HG02970 (cell line): ENCODE measurements around the gene POLN.
A peak's percentile ranks its signal among the peaks of the same experiment; 100 is the strongest.

ENCODE experiments used
- ATAC-seq: cut with Tn5 transposase; IDR thresholded peaks from one replicate; pipeline ENCODE4 v1.9.1; 2021; ENCODE audit warnings: mild to moderate bottlenecking, moderate library complexity, moderate number of reproducible peaks; ENCODE audit not compliant: unreplicated experiment, low FRiP score

POLN gene

GRCh38 chr4:2241410-2242353, at the start of gene POLN, which contains the start of gene HAUS3:
Gene POLN, minus strand, starts transcription at chr4:2242121. Its CDS starts 12,890 bp downstream, at chr4:2229231.
Gene HAUS3, minus strand, starts transcription at chr4:2242121. Its CDS starts 1,175 bp downstream, at chr4:2240946.
- peak; percentile 92 for ATAC-seq

GRCh38 chr4:2290974-2291704, 49.2 kb upstream of the POLN start:
- no peak for ATAC-seq

GRCh38 chr4:2290488-2290887, 48.6 kb upstream of the POLN start:
- ATAC-seq = no peak

DNA sequence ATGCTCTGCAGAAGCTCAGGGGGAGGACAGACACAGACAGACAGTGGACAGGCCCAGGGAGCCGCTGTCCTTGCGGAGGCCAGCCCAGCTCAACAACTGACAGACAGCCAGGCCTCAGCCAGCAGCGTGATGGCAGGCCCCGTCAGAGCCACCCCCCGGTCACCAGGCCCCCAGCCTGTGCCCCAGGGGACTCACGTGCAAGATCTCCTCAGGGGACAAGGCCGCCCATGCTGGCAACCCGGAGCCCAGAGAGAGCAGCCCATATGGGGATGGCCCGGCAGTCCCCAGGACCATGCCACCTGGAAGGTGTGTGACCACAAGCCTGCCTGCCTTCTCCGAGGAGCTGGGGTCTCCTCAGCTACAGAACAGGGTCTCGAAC, 48.0 kb upstream of the POLN start:
- no peak for ATAC-seq

DNA sequence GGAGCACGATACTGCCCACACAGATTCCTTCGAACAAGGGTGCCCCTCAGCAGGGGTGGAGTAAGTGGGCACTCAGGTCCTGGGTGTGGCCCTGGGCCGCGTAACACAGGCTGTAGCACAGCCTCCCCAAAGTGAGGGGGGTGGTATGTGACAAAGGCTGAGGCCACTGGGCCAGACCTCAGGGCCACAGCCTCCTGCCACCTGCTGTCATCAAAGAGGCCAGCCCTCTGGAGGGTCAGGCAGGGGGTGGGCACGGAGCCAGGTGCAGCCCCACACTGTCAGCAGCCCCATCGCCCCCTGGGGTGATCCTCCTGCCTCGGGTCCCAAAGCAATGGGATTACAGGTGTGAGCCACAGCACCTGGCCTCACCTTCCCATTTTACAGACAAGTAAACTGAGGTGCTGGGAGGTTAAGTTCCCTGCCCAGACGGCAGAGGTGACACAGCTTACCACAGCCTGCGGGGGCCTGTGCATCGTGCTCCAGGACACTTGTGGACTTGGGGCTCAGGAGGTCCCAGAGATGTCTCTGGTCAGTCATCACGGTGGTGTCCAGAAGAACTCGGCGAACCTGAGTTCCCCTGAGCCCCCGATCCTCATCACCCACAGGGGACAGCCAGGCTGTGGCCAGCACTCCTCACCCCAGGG, 47.5 kb upstream of the POLN start:
- no peak for ATAC-seq

DNA sequence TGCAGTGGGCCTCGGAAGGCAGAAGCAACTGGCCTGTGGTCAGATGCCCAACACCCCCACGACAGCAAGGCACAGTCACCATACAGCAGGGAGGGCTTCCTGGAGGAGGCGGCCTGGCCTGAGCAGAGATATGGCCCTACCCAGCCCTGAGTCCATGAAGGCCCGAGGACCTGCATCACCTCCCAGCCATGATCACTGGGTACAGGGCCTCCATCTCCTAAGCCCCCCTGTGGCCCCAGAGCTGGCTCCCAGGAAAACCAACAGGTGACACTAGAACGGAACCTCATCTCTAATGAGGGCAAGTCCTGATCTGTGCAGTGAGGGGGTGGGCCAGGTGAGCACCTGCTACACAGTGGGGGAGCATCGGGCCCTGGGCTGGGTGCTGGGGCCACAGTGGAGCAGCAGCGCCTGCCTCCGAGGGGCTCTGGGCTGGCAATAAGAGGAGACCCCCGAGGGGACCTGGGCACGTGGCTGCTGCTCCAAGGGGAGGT, 46.2 kb upstream of the POLN start:
- no peak for ATAC-seq

GRCh38 chr4:2287594-2287915, 45.6 kb upstream of the POLN start:
- no peak for ATAC-seq

DNA sequence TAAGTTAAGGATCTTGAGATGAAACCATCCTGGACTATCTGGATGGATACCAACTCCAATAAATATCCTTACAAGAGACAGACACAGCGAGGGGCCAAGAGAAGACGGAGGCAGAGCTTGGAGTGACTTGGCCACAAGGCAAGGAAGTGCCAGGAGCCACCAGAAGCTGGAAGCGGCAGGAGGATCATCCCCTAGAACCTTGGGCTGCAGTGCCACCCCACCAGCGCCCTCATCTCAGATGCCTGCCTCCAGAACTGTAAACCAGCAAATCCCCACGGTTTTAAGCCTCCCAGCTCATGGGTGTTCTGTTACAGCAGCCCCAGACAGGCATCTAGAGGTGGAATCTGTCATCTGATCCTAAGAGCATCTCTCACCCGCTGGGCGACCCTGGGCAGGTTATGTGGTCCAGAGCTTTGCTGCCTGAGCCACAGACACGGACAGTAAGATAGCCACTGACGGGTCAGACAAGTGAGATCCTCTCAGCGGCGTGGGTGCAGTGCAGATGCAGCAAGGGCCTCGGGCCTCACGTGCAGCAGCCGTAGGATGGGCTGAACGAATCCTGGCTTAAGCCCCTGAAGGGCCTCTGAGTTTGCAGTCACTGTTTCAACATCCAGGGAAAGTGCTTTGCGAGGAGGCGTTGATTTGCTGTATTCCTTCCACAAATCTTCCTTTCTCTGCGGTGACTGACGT, 45.1 kb upstream of the POLN start:
- ATAC-seq = no peak

DNA sequence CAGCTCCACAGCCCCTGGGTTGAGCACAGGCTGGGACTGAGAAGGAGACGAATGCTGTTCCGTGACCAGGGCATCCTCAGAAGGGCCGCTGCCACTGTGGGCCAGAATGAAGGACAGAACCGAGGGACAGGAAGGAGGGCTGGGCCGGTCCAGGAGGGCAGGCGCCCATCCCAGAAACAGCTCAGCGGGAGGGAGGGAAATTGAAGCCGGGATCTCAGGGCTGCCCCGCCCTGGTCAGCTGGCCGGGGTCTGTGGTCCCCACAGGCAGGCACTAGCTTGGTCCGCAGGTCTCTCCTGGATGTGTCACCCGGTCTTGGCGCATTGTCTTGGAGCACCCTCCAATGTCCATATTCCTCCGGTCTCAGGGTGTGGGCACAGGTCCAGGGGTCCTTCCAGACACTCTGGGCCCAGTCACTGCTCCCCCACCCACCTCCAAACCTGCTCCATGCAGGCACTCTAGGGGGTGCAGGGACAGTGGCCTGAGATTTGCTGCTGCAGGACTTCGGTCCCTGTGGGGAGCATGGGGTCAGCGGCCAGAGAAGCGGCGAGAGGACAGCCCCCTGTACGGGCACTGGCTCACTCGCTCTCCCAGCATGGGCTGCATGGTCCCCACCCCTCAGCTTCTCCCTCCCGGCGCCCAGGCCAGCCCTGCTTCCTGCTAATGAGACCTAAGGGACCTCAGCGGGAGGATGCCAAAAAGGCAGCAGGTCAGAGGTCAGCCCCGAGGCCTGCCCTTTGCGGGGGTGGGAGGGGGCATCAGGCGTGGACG, 43.9 kb upstream of the POLN start:
- ATAC-seq = no peak

DNA sequence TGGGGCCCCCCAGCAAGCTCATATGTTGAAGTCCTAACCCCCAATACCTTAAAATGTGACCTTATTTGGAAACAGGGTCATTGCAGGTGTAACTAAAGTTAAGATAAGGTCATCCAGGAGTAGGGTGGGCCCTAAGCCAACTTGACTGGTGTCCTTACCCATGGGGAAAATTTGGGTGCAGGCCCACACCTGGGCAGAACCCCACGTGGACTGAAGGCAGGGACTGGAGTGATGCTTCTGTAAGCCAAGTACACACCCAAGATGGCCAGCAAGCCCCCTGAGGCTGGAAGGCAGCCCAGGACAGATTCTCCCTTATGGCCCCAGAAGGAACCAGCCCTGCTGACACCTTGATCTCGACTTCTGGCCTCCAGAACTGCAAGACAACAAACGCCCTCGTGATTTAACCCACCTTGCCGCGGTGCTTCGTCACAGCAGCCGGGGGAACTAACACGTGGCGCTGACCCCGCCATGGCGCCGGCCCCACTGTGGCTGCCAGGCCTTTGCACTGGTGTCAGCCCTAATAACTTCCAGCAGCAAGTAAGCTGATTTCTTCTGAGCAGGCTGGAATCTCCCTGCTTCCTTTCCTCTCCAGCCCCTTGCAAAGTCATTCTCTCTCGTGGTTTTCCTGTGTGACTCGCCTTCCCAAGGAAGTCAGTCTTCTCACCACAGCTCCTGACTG, 43.2 kb upstream of the POLN start:
- no peak for ATAC-seq

DNA sequence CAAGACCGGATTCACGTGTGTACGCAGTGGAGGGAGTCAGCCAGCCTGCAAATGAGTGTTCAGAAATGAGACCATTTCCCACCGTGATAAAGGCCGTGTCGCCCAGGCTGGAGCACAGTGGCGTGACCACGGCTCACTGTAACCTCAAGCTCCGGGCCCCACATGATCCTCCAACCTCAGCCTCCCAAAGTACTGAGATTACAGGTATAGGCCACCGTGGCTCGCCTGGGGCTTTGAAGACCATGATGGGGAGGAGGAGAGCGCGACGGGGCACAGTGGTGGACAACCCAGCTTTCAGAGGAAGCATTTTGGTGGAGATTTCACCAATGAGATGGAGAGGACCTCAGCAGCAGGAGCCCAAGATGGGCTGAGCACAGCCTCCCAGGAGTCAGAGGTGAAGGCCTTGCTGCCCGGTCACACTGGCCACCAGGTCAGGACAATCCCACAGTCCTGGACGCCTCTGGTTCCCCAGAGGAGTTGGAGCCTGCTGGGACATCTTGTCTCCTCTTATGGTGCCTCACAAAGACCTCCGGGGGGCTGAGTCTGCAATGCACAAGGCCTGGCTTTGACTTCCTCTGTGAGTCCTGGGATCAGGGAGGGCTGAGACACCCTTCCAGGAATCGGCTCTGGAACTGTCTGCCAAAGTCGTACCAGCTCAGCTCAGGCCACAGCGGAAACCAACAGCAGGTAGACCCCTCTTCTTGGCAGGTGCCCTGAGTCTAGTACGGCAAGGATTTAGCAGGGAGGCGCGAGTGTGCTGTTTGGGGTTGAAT, 42.4 kb upstream of the POLN start:
- ATAC-seq = no peak

- ATAC-seq = no peak
Measured at GRCh38 chr4:2283199-2283711, 41.3 kb upstream of the POLN start.

DNA sequence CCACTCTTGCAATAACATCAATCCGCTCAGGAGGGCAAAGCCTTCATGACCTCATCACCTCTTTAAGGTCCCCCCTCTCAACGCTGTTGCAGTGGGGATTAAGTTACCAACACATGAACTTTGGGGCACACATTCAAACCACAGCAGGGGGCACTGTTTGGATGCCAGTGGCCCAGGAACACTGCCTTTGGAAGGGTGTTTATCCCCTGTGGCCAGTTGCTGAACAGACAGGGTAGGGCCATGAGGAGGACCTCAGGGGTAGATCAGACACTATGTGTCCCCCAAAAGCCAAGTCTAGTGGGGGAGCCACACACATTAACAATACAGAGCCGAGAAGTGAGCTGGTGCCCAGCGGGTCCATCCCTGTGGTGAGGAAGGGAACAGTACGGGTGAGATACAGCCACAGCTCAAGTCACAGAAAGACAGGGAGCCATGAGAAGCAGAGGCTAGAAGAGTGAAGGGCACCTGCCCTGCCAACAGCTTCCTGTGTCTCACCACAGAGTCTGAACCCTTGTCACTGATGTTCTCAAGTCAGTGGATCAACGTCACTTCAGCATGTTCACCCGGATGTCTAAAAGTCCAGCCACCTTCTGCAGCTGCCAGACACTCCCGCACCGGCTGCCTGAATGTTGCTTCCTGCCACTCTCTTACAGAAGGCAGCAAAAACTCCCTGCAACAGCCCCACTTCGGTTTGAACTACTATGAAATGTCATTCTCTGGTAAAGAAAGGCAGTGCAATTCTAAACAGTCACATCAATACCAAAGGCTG, 39.8 kb upstream of the POLN start:
- no peak for ATAC-seq

GRCh38 chr4:2280531-2281300, 38.8 kb upstream of the POLN start:
- ATAC-seq = no peak

DNA sequence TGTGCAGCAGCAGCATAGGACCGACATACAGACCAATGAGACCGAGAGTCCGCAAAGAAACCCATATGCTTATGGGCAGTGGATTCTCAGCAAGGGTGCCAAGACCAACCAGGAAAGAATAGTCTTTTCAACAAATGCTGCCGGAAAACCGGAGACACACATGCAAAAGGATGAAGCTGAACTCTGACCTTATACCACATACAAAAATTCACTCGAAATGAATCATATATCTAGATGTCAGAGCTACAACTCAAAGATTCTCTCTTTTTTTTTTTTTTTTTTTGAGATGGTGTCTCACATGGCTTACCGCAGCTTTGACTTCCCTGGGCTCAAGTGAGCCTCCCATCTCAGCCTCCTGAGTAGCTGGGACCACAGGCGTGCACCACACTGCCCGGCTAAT, 36.0 kb upstream of the POLN start:
- no peak for ATAC-seq

DNA sequence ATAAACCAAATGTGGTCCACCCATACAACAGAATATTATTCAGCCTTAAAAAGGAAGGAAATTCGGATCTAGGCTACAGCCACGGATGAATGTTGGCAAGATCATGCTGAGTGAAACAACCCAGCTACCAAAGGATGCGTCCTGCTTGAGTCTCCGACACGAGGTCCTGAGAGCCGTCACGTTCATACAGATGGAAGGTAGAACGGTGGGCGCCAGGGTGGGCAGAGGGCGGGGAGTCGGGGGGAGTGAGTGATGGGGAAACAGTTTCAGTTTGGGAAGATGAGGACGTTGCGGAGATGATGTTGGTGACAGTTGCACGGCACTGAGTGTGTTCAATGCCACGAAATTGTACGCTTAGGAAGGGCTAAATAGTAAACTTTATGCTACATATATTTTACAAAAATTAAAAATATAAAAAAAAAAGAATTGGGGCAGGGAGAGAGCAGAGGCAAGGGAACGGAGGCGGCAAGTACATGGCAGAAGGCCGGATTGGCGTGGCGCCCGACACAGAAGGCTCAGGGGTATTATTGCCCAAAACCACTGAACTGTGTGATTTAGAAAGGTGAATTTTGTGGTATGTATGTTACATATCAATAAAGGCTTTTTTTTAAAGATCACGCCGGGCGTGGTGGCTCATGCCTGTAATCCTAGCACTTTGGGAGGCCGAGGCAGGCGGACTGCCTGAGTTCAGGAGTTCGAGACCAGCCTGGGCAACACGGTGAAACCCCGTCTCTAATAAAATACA, 34.8 kb upstream of the POLN start:
- no peak for ATAC-seq
